Ishikawa (cell line): Measurements from ENCODE around the gene MIS12.

Source experiments
- EP300 ChIP-seq: IDR thresholded peaks from 2 replicates; pipeline ENCODE4 v1.6.1; 2012; ENCODE audit warnings: borderline replicate concordance
- FOXM1 ChIP-seq: IDR thresholded peaks from 2 replicates; pipeline ENCODE4 v1.6.1; 2012; ENCODE audit warnings: low read depth, borderline replicate concordance
- RAD21 ChIP-seq: IDR thresholded peaks from 2 replicates; pipeline ENCODE4 v1.6.1; 2012; ENCODE audit warnings: low read depth
- TCF12 ChIP-seq: IDR thresholded peaks from 2 replicates; pipeline ENCODE4 v1.6.1; 2012; ENCODE audit warnings: low read depth
- TEAD4 ChIP-seq: IDR thresholded peaks from 2 replicates; pipeline ENCODE4 v1.6.1; 2012
- USF1 ChIP-seq: IDR thresholded peaks from 2 replicates; pipeline ENCODE4 v1.6.1; 2012
- YY1 ChIP-seq: IDR thresholded peaks from 2 replicates; pipeline ENCODE4 v1.6.1; 2012; ENCODE audit warnings: low read depth
- TF ChIP-seq, protein P1 (sequence below): IDR thresholded peaks from 2 replicates; pipeline ENCODE4 v1.6.1; 2012; ENCODE audit warnings: low read depth, mild to moderate bottlenecking

- no peak for TF ChIP-seq YY1
- TF ChIP-seq TCF12, result no peak
- no peak for TF ChIP-seq FOXM1
- TF ChIP-seq, protein P1, sequence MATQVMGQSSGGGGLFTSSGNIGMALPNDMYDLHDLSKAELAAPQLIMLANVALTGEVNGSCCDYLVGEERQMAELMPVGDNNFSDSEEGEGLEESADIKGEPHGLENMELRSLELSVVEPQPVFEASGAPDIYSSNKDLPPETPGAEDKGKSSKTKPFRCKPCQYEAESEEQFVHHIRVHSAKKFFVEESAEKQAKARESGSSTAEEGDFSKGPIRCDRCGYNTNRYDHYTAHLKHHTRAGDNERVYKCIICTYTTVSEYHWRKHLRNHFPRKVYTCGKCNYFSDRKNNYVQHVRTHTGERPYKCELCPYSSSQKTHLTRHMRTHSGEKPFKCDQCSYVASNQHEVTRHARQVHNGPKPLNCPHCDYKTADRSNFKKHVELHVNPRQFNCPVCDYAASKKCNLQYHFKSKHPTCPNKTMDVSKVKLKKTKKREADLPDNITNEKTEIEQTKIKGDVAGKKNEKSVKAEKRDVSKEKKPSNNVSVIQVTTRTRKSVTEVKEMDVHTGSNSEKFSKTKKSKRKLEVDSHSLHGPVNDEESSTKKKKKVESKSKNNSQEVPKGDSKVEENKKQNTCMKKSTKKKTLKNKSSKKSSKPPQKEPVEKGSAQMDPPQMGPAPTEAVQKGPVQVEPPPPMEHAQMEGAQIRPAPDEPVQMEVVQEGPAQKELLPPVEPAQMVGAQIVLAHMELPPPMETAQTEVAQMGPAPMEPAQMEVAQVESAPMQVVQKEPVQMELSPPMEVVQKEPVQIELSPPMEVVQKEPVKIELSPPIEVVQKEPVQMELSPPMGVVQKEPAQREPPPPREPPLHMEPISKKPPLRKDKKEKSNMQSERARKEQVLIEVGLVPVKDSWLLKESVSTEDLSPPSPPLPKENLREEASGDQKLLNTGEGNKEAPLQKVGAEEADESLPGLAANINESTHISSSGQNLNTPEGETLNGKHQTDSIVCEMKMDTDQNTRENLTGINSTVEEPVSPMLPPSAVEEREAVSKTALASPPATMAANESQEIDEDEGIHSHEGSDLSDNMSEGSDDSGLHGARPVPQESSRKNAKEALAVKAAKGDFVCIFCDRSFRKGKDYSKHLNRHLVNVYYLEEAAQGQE, result no peak
- TF ChIP-seq TEAD4, result no peak
- TF ChIP-seq EP300, result no peak
- TF ChIP-seq USF1, result no peak
- TF ChIP-seq RAD21, result no peak
These were observed 50.7 kb downstream of the MIS12 start for GRCh38 chr17:5536866-5537650.
